Smooth muscle cell of the coronary artery (primary cell): ENCODE data around the gene RNASE7. TPM values are rescaled to one million over a fixed set of nuclear protein-coding genes. Genes with fewer than 3 reads are reported as not detected.

Experiments used
- total RNA-seq: library from RNA; depleted of rRNA; stranded (reverse); fragments of >200 nt; gene quantifications from 2 replicates; pipeline ENCODE4 v1.2.3, GENCODE V29; 2014; ENCODE audit warnings: low replicate concordance

RNASE7 gene
- not detected in 2 replicates for total RNA-seq

DNA sequence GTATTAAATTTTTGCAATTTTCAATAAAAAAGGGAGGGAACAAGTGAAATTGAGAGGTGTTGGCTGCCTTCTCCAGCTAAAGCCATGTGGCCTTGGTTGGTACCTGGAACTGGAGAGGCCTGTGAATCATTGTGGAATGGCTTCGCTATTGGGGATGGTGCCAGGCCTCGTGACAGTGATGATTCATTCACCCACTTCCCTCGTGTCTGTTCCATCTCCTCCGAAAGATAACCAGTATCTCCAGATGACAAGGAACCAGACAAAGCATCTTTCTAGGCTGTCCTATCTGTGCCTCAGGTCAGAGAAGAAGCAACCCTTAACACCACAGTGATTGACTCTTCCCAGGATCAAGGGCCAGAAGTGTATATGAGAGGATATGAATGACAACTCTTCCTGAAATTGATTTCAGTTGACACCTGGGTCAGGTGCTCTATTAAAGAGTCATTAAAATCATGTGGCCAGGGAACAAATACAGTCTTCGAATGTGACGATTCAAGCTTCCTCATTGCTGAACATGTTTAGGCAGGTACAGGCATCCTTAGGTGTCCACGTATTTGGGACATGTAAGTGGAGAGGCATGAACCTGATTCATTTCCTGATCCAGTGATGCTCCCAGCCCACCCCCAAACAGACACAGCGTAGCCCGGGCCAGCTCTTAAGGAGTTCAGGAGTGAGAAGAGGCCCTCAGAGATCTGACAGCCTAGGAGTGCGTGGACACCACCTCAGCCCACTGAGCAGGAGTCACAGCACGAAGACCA, at the start of gene RNASE7:
RNASE7 (plus strand) TSS at position 687 of the 758 bp plus-strand sequence. CDS start 631 bp downstream, outside the sequence.

GRCh38 chr14:20998674-20999366, 43.3 kb upstream of the RNASE7 start, which contains the start of gene SLC39A2:
TSS of gene SLC39A2 (plus strand) at chr14:20999293. CDS start at chr14:20999447, 154 bp downstream.

GRCh38 chr14:21024585-21025370, 17.4 kb upstream of the RNASE7 start, which contains the start of gene NDRG2:
TSS of gene NDRG2 (minus strand) at chr14:21025061. CDS start at chr14:21023315, 1,746 bp downstream.

GRCh38 chr14:21029917-21030316, 12.2 kb upstream of the RNASE7 start, which contains the start of gene TPPP2:
TSS of gene TPPP2 (plus strand) at chr14:21030217. CDS start at chr14:21030582, 365 bp downstream.

GRCh38 chr14:21034707-21035106, 7.5 kb upstream of the RNASE7 start, which contains the start of gene RNASE13:
TSS of gene RNASE13 (minus strand) at chr14:21034807. CDS start at chr14:21034288, 519 bp downstream.

GRCh38 chr14:21057803-21058675, 15.9 kb downstream of the RNASE7 start, which contains the start of gene RNASE8:
TSS of gene RNASE8 (plus strand) at chr14:21057822. CDS start at chr14:21057893, 71 bp downstream.

GRCh38 chr14:21070083-21070609, 28.0 kb downstream of the RNASE7 start, which contains the start of gene ARHGEF40:
TSS of gene ARHGEF40 (plus strand) at chr14:21070304. CDS start at chr14:21070397, 93 bp downstream.

Other genes with a start within 250 kb of the RNASE7 start
- 0.75 and 0.82 TPM in 2 replicates for gene RNASE1, start 239.5 kb upstream of the RNASE7 start, total RNA-seq
- not detected in 2 replicates for gene RNASE3, start 151.0 kb upstream of the RNASE7 start, total RNA-seq
- gene RNASE2, start 86.9 kb upstream of the RNASE7 start, total RNA-seq = not detected in 2 replicates
- 19.3 and 27.7 TPM in 2 replicates for gene METTL17, start 52.4 kb upstream of the RNASE7 start, total RNA-seq
- gene SLC39A2, start 43.1 kb upstream of the RNASE7 start, total RNA-seq = 1.3 TPM in 1 of 2 replicates, not detected in the other
- gene NDRG2, start 17.3 kb upstream of the RNASE7 start, total RNA-seq = 1.9 and 2.3 TPM in 2 replicates
- not detected in 2 replicates for gene TPPP2, start 12.1 kb upstream of the RNASE7 start, total RNA-seq
- not detected in 2 replicates for gene RNASE13, start 7.6 kb upstream of the RNASE7 start, total RNA-seq
- gene RNASE8, start 15.5 kb downstream of the RNASE7 start, total RNA-seq = not detected in 2 replicates
- gene ARHGEF40, start 27.9 kb downstream of the RNASE7 start, total RNA-seq = 26.4 and 32.6 TPM in 2 replicates
- gene ZNF219, start 56.3 kb downstream of the RNASE7 start, total RNA-seq = 1.8 and 2.3 TPM in 2 replicates
- gene TMEM253, start 58.7 kb downstream of the RNASE7 start, total RNA-seq = 0.08 TPM in 1 of 2 replicates, not detected in the other
- not detected in 2 replicates for gene OR5AU1, start 113.7 kb downstream of the RNASE7 start, total RNA-seq
- gene HNRNPC, start 227.1 kb downstream of the RNASE7 start, total RNA-seq = 607 and 733 TPM in 2 replicates
- under 0.01 TPM in 1 of 2 replicates, not detected in the other for gene RPGRIP1, start 237.7 kb downstream of the RNASE7 start, total RNA-seq